OCI-LY7 (cell line): ENCODE data around the gene HRK. TPM values are rescaled to one million over a fixed set of nuclear protein-coding genes. Genes with fewer than 3 reads are reported as not detected.

ENCODE experiments used
- BruUV-seq: library from RNA; stranded (reverse); fragments of 400-500 nt; replicated peaks from 2 replicates; lab custom pipeline; 2021; lab: Mats Ljungman, UMichigan
- CTCF ChIA-PET: fragments of 300-600 bp; sonication (Branson Sonifier 250); formaldehyde crosslinking; loops from one replicate; lab custom pipeline; 2022; ENCODE audit warnings: antibody characterized with exemption; ENCODE audit not compliant: unreplicated experiment; lab: Charles Lee
- POLR2A ChIA-PET: fragments of 300-600 bp; sonication (Branson Sonifier 250); formaldehyde crosslinking; loops from one replicate; lab custom pipeline; 2022; ENCODE audit warnings: antibody characterized with exemption; lab: Charles Lee
- DNase-seq: peaks from one replicate; pipeline ENCODE4 v3.0.0-alpha.2; 2015; ENCODE audit warnings: low spot score
- H2AFZ ChIP-seq: fragments of 200-600 bp; sonication (generic), shearing (Covaris generic); 2 replicates; pipeline ENCODE4 v1.6.1; 2014; ENCODE audit warnings: mild to moderate bottlenecking, antibody characterized with exemption, low read length, moderate library complexity
- H3K27ac ChIP-seq: fragments of 200-600 bp; sonication (generic); 2 replicates; pipeline ENCODE4 v1.5.1; 2014; ENCODE audit warnings: mixed run types, low read depth, mild to moderate bottlenecking, moderate library complexity, low read length, inconsistent platforms; ENCODE audit not compliant: poor library complexity, severe bottlenecking
- H3K36me3 ChIP-seq: fragments of 200-600 bp; sonication (generic); 2 replicates; pipeline ENCODE4 v1.6.1; 2014; ENCODE audit warnings: mild to moderate bottlenecking, antibody characterized with exemption, low read length, moderate library complexity, mixed read lengths; ENCODE audit not compliant: insufficient read depth
- H3K4me1 ChIP-seq: fragments of 200-600 bp; sonication (generic); 2 replicates; pipeline ENCODE4 v1.5.1; 2014; ENCODE audit warnings: mild to moderate bottlenecking, low read length; ENCODE audit not compliant: insufficient read depth, poor library complexity, severe bottlenecking
- H3K4me2 ChIP-seq: fragments of 200-600 bp; sonication (generic); 2 replicates; pipeline ENCODE4 v1.6.1; 2014; ENCODE audit warnings: mild to moderate bottlenecking, low read length
- H3K4me3 ChIP-seq: fragments of 200-600 bp; sonication (generic); 2 replicates; pipeline ENCODE4 v1.5.1; 2014; ENCODE audit warnings: mild to moderate bottlenecking, low read depth, low read length; ENCODE audit not compliant: poor library complexity, severe bottlenecking
- H3K79me2 ChIP-seq: fragments of 200-600 bp; sonication (generic); 2 replicates; pipeline ENCODE4 v1.6.1; 2016; ENCODE audit warnings: low read depth, mild to moderate bottlenecking, low read length, moderate library complexity, mixed read lengths; ENCODE audit not compliant: insufficient read depth
- H3K9me2 ChIP-seq: fragments of 200-600 bp; sonication (generic); 2 replicates; pipeline ENCODE4 v1.6.1; 2016; ENCODE audit warnings: mild to moderate bottlenecking, low read length, mixed read lengths; ENCODE audit not compliant: insufficient read depth
- H3K9me3 ChIP-seq: fragments of 200-600 bp; sonication (generic); 2 replicates; pipeline ENCODE4 v1.6.1; 2014; ENCODE audit warnings: mild to moderate bottlenecking, mixed run types, low read length, mixed read lengths
- H4K20me1 ChIP-seq: fragments of 200-600 bp; sonication (generic); 2 replicates; pipeline ENCODE4 v1.6.1; 2014; ENCODE audit warnings: mild to moderate bottlenecking, antibody characterized with exemption, low read length, moderate library complexity, mixed read lengths; ENCODE audit not compliant: insufficient read depth
- CTCF ChIP-seq: fragments of 200-600 bp; sonication (generic); conservative IDR thresholded peaks from 2 replicates; pipeline ENCODE4 v1.5.1; 2014; ENCODE audit warnings: mild to moderate bottlenecking, antibody characterized with exemption, low read length, moderate library complexity, mixed read lengths
- EZH2phosphoT487 ChIP-seq: fragments of 200-600 bp; sonication (generic); IDR thresholded peaks from 2 replicates; pipeline ENCODE4 v1.6.1; 2018; ENCODE audit warnings: low read depth, borderline replicate concordance, mild to moderate bottlenecking, mixed run types, antibody characterized with exemption, low read length, moderate library complexity, mixed read lengths
- intact Hi-C: fragments of 100-400 bp; cut with micrococcal nuclease; formaldehyde crosslinking; loops from one replicate; pipeline ENCODE4 v1.10.0; 2022; ENCODE audit not compliant: unreplicated experiment
- total RNA-seq, 2 experiments: library from RNA; depleted of rRNA in 1 of 2; stranded (reverse); fragments of >200 nt in 1 of 2; shearing (Covaris generic) in 1 of 2; gene quantifications; 2 replicates each; pipeline ENCODE4 v1.2.3, GENCODE V29; 2014 to 2022

HRK gene
- total RNA-seq, 2 experiments from 2014 or later: 16.5 to 17.8 TPM

- ChIA-PET CTCF (interaction anchor here (0.6 kb wide), 1 partner anchor 53 kb away, joined by 3 read pairs; no protein-coding TSS in a partner anchor), POLR2A (interaction anchor here (0.6 to 4.8 kb wide), 5 partner anchors 10 to 1291 kb away, joined by 3 to 60 read pairs (median 4); no protein-coding TSS in a partner anchor)
- intact Hi-C loops: no loop called here
Measured at GRCh38 chr12:116806845-116807440, 74.3 kb downstream of the HRK start.

More at GRCh38 chr12:116806845-116807440, 74.3 kb downstream of the HRK start:
- H3K4me2 ChIP-seq: peak overlapping the region; percentile 48
- peaks cover 88% of the 10 kb centered on the region for H3K4me1 ChIP-seq
- H3K36me3 ChIP-seq: peaks cover 20% of the 10 kb centered on the region
- no peak overlapping the region for H3K4me3 ChIP-seq
- H3K9me3 ChIP-seq: no peaks in the 10 kb centered on the region
- H3K79me2 ChIP-seq: peaks cover 11% of the 10 kb centered on the region; the same call in 1 of the 2 replicates
- no TSS peak for BruUV-seq
- no peaks in the 10 kb centered on the region for H4K20me1 ChIP-seq
- TF ChIP-seq CTCF: no peak
- no peak for TF ChIP-seq EZH2phosphoT487
- DNase-seq: peak; percentile 49
- 0 out of 2 replicates have a peak overlapping the region, but pooled peaks have one; percentile 45 for H2AFZ ChIP-seq
- no peaks in the 10 kb centered on the region for H3K9me2 ChIP-seq
- peak overlapping the region; percentile 100 for H3K27ac ChIP-seq

Other genes with a start within 250 kb of the HRK start
- 51.2 and 75.5 TPM in 2 replicates for gene SPRING1, start 143.4 kb downstream of the HRK start, total RNA-seq (2014; rRNA removed; shearing (Covaris generic))
- 65.1 and 70.3 TPM in 2 replicates for gene SPRING1, start 143.4 kb downstream of the HRK start, total RNA-seq (2022)
- gene RNFT2, start 143.1 kb downstream of the HRK start, total RNA-seq (2014; rRNA removed; shearing (Covaris generic)): 34.3 and 40.2 TPM in 2 replicates
- 62.2 and 74.3 TPM in 2 replicates for gene RNFT2, start 143.1 kb downstream of the HRK start, total RNA-seq (2022)
- 22.4 and 34.0 TPM in 2 replicates for gene FBXW8, start 29.5 kb upstream of the HRK start, total RNA-seq (2014; rRNA removed; shearing (Covaris generic))
- gene FBXW8, start 29.5 kb upstream of the HRK start, total RNA-seq (2022): 29.8 and 32.4 TPM in 2 replicates
- 2.7 and 4.1 TPM in 2 replicates for gene TESC, start 218.0 kb upstream of the HRK start, total RNA-seq (2014; rRNA removed; shearing (Covaris generic))
- gene TESC, start 218.0 kb upstream of the HRK start, total RNA-seq (2022): 4.2 and 8.0 TPM in 2 replicates